WTC11 (cell line): ENCODE measurements around the gene PFDN5. TPM values are rescaled to one million over a fixed set of nuclear protein-coding genes. Genes with fewer than 3 reads are reported as not detected.

Source experiments
- ATAC-seq: fragments of 200-7000 bp; cut with Tn5 transposase; 2 replicates; pipeline ENCODE4 v1.10.0; 2021; ENCODE audit warnings: mild to moderate bottlenecking, moderate library complexity
- CTCF ChIA-PET: fragments of 300-600 bp; sonication (Branson Sonifier 250); formaldehyde crosslinking; loops from one replicate; lab custom pipeline; 2021; ENCODE audit warnings: antibody characterized with exemption; lab: Charles Lee
- POLR2A ChIA-PET: fragments of 350-600 bp; sonication (Branson Sonifier 250); formaldehyde crosslinking; loops from one replicate; lab custom pipeline; 2021; ENCODE audit warnings: antibody characterized with exemption; lab: Charles Lee
- DNase-seq: peaks from one replicate; pipeline ENCODE4 v3.0.0; 2021; ENCODE audit warnings: low spot score
- H3K27ac Mint-ChIP-seq: 2 replicates; pipeline ENCODE4 v1.8.0; 2021; ENCODE audit warnings: mixed read lengths
- H3K27me3 Mint-ChIP-seq: 2 replicates; pipeline ENCODE4 v1.8.0; 2021; ENCODE audit warnings: low read depth, mild to moderate bottlenecking, moderate library complexity, mixed read lengths
- H3K36me3 Mint-ChIP-seq: 2 replicates; pipeline ENCODE4 v1.8.0; 2021; ENCODE audit warnings: mixed read lengths
- H3K4me1 Mint-ChIP-seq: 2 replicates; pipeline ENCODE4 v1.8.0; 2022; ENCODE audit warnings: mixed read lengths
- H3K4me3 Mint-ChIP-seq: 2 replicates; pipeline ENCODE4 v1.8.0; 2021; ENCODE audit warnings: mild to moderate bottlenecking, moderate library complexity, mixed read lengths
- H3K9me3 Mint-ChIP-seq: 2 replicates; pipeline ENCODE4 v1.8.0; 2021; ENCODE audit warnings: mixed read lengths
- CREM ChIP-seq: sonication (generic); formaldehyde crosslinking; IDR thresholded peaks from 2 replicates; pipeline ENCODE4 v1.8.1; 2022; ENCODE audit warnings: mild to moderate bottlenecking, missing genetic modification reagents, moderate library complexity
- EMX1 ChIP-seq: fragments of 250-450 bp; sonication (Bioruptor Pico); IDR thresholded peaks from 2 replicates; pipeline ENCODE4 v1.8.0; 2021; ENCODE audit warnings: mild to moderate bottlenecking
- GABPB1 ChIP-seq: sonication (generic); formaldehyde crosslinking; IDR thresholded peaks from 2 replicates; pipeline ENCODE4 v1.8.1; 2023; ENCODE audit warnings: mild to moderate bottlenecking, missing genetic modification reagents
- GTF2I ChIP-seq: fragments of 250-450 bp; sonication (Bioruptor Pico); conservative IDR thresholded peaks from 2 replicates; pipeline ENCODE4 v1.4.0; 2021; ENCODE audit warnings: mild to moderate bottlenecking
- JAZF1 ChIP-seq: fragments of 250-450 bp; sonication (Bioruptor Pico); IDR thresholded peaks from 2 replicates; pipeline ENCODE4 v1.9.0; 2021; ENCODE audit warnings: moderate library complexity, mild to moderate bottlenecking, inconsistent platforms
- JUN ChIP-seq: sonication (generic); formaldehyde crosslinking; IDR thresholded peaks from 2 replicates; pipeline ENCODE4 v1.8.0; 2023; ENCODE audit warnings: mild to moderate bottlenecking, missing genetic modification reagents
- KAT7 ChIP-seq: sonication (generic); formaldehyde crosslinking; IDR thresholded peaks from 2 replicates; pipeline ENCODE4 v1.8.1; 2023; ENCODE audit warnings: missing genetic modification reagents, mild to moderate bottlenecking, borderline replicate concordance
- MXD4 ChIP-seq: fragments of 250-450 bp; sonication (Bioruptor Pico); IDR thresholded peaks from 2 replicates; pipeline ENCODE4 v1.8.0; 2021; ENCODE audit warnings: mild to moderate bottlenecking, moderate library complexity, borderline replicate concordance
- NFE2L1 ChIP-seq: sonication (generic); formaldehyde crosslinking; IDR thresholded peaks from 2 replicates; pipeline ENCODE4 v1.8.1; 2023; ENCODE audit warnings: missing genetic modification reagents
- NFYB ChIP-seq: sonication (generic); formaldehyde crosslinking; conservative IDR thresholded peaks from 2 replicates; pipeline ENCODE4 v1.8.0; 2022; ENCODE audit warnings: low read depth, missing genetic modification reagents
- SOX15 ChIP-seq: fragments of 250-450 bp; sonication (Bioruptor Pico); IDR thresholded peaks from 2 replicates; pipeline ENCODE4 v1.9.0; 2021; ENCODE audit warnings: mild to moderate bottlenecking
- TCF7 ChIP-seq: sonication (generic); formaldehyde crosslinking; IDR thresholded peaks from 2 replicates; pipeline ENCODE4 v1.8.0; 2022; ENCODE audit warnings: mild to moderate bottlenecking, low read depth, missing genetic modification reagents, moderate library complexity
- total RNA-seq: library from RNA; stranded (reverse); gene quantifications from 3 replicates; pipeline ENCODE4 v1.2.3, GENCODE V29; 2021
- TF ChIP-seq, protein P1 (sequence below): fragments of 250-450 bp; sonication (Bioruptor Pico); IDR thresholded peaks from 2 replicates; pipeline ENCODE4 v1.9.0; 2021; ENCODE audit warnings: mild to moderate bottlenecking, borderline replicate concordance
- TF ChIP-seq, protein P2 (sequence below): sonication (generic); formaldehyde crosslinking; IDR thresholded peaks from 2 replicates; pipeline ENCODE4 v1.8.1; 2023; ENCODE audit warnings: mild to moderate bottlenecking, missing genetic modification reagents, moderate library complexity
- TF ChIP-seq, protein P3 (sequence below): sonication (generic); formaldehyde crosslinking; IDR thresholded peaks from 2 replicates; pipeline ENCODE4 v1.8.0; 2022; ENCODE audit warnings: mild to moderate bottlenecking, missing genetic modification reagents
- TF ChIP-seq, protein P4 (sequence below): fragments of 250-450 bp; sonication (Bioruptor Pico); IDR thresholded peaks from 2 replicates; pipeline ENCODE4 v1.8.0; 2021; ENCODE audit warnings: mild to moderate bottlenecking
- TF ChIP-seq, protein P5 (sequence below): sonication (generic); formaldehyde crosslinking; IDR thresholded peaks from 2 replicates; pipeline ENCODE4 v1.8.0; 2023; ENCODE audit warnings: missing genetic modification reagents

PFDN5 gene
- total RNA-seq, 1 experiment from 2014 or later, result 263 TPM

DNA sequence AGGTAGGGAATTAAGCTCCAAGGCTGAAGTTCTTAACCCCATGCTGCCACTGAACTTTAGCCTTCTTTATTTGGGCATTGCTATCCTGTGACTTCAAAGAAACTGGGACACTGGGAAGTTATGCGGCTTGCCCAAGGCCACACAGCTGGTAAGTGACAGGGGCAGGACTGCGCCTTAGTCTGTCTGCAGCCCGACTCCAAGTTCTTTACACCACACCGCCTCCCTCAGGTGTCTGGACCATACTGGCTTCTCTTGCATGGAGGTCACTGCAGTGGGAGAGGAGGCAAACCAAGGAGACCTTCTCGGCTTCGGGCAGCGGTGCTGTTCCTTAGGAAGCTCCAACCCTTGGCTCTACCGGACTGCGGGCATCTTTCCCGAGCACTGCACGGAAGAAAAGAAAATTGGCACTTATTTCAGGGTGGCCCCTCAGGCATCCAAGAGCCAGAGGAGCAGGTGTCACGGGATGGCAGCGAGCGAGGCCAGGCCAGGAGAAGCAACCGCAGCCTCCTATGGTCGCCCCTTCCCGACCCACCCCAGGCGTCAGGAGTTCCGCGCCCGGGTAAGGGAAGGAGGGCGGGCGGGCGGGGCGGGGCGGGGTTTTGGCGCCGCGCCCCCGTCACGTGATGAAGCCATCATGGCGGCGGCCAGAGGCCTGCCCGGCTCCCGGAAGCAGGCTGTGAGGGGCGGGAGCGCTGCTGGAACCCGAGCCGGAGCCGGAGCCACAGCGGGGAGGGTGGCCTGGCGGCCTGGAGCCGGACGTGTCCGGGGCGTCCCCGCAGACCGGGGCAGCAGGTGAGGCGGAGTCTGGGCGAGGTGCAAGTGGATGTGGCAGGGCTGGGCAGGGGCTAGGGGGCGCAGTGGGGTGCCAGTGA lies 43.6 kb upstream of the PFDN5 start (continued):
- TF ChIP-seq, protein P1, sequence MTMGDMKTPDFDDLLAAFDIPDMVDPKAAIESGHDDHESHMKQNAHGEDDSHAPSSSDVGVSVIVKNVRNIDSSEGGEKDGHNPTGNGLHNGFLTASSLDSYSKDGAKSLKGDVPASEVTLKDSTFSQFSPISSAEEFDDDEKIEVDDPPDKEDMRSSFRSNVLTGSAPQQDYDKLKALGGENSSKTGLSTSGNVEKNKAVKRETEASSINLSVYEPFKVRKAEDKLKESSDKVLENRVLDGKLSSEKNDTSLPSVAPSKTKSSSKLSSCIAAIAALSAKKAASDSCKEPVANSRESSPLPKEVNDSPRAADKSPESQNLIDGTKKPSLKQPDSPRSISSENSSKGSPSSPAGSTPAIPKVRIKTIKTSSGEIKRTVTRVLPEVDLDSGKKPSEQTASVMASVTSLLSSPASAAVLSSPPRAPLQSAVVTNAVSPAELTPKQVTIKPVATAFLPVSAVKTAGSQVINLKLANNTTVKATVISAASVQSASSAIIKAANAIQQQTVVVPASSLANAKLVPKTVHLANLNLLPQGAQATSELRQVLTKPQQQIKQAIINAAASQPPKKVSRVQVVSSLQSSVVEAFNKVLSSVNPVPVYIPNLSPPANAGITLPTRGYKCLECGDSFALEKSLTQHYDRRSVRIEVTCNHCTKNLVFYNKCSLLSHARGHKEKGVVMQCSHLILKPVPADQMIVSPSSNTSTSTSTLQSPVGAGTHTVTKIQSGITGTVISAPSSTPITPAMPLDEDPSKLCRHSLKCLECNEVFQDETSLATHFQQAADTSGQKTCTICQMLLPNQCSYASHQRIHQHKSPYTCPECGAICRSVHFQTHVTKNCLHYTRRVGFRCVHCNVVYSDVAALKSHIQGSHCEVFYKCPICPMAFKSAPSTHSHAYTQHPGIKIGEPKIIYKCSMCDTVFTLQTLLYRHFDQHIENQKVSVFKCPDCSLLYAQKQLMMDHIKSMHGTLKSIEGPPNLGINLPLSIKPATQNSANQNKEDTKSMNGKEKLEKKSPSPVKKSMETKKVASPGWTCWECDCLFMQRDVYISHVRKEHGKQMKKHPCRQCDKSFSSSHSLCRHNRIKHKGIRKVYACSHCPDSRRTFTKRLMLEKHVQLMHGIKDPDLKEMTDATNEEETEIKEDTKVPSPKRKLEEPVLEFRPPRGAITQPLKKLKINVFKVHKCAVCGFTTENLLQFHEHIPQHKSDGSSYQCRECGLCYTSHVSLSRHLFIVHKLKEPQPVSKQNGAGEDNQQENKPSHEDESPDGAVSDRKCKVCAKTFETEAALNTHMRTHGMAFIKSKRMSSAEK (CRISPR knock-in tag), result no peak
- no peak for TF ChIP-seq EMX1 (CRISPR knock-in tag)
- TF ChIP-seq GTF2I (CRISPR knock-in tag), result no peak
- TF ChIP-seq, protein P2, sequence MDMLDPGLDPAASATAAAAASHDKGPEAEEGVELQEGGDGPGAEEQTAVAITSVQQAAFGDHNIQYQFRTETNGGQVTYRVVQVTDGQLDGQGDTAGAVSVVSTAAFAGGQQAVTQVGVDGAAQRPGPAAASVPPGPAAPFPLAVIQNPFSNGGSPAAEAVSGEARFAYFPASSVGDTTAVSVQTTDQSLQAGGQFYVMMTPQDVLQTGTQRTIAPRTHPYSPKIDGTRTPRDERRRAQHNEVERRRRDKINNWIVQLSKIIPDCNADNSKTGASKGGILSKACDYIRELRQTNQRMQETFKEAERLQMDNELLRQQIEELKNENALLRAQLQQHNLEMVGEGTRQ (CRISPR knock-in tag), result peak; percentile 95
- TF ChIP-seq, protein P3, sequence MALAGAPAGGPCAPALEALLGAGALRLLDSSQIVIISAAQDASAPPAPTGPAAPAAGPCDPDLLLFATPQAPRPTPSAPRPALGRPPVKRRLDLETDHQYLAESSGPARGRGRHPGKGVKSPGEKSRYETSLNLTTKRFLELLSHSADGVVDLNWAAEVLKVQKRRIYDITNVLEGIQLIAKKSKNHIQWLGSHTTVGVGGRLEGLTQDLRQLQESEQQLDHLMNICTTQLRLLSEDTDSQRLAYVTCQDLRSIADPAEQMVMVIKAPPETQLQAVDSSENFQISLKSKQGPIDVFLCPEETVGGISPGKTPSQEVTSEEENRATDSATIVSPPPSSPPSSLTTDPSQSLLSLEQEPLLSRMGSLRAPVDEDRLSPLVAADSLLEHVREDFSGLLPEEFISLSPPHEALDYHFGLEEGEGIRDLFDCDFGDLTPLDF, result 0 out of 2 replicates have a peak, but pooled peaks have one; percentile 49
- TF ChIP-seq CREM (CRISPR knock-in tag), result 0 out of 2 replicates have a peak, but pooled peaks have one; percentile 28
- TF ChIP-seq SOX15 (CRISPR knock-in tag), result no peak
- TF ChIP-seq TCF7 (CRISPR knock-in tag), result no peak
- TF ChIP-seq, protein P4, sequence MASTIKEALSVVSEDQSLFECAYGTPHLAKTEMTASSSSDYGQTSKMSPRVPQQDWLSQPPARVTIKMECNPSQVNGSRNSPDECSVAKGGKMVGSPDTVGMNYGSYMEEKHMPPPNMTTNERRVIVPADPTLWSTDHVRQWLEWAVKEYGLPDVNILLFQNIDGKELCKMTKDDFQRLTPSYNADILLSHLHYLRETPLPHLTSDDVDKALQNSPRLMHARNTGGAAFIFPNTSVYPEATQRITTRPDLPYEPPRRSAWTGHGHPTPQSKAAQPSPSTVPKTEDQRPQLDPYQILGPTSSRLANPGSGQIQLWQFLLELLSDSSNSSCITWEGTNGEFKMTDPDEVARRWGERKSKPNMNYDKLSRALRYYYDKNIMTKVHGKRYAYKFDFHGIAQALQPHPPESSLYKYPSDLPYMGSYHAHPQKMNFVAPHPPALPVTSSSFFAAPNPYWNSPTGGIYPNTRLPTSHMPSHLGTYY (CRISPR knock-in tag), result no peak
- 0 out of 2 replicates have a peak, but pooled peaks have one; percentile 12 for TF ChIP-seq KAT7 (CRISPR knock-in tag)
- no peak for TF ChIP-seq JAZF1 (CRISPR knock-in tag)
- TF ChIP-seq JUN (CRISPR knock-in tag), result no peak
- no peak for TF ChIP-seq NFE2L1 (CRISPR knock-in tag)

DNA sequence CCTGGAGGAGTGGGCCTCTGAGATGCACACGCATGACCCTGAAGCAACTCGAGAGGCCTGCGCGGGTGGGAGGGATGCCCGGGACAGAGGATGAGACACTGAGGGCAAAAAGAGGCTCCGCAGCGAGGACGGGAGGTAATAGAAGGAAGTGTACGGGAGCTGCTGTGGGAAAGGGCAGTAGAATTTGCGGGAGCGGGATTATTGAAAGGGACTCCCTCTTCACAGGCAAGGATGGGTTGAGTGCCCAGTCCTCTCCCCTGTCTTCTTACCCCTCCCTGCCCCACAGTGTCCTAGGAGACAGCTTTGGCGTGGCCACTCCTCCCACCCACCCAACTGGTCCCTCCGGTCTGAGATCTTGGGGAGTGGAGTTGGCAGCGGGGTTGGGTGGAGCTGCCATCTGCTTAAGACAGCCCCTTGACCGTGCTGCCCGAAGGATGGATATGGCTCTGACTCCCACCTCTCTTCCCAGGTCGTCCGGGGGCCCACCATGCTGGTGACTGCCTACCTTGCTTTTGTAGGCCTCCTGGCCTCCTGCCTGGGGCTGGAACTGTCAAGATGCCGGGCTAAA lies 42.9 kb upstream of the PFDN5 start:
- H3K27ac Mint-ChIP-seq, result no peak overlapping the region

More for the DNA sequence above, 42.9 kb upstream of the PFDN5 start:
- H3K9me3 Mint-ChIP-seq, result no peaks in the 10 kb centered on the region
- DNase-seq (no peak), ATAC-seq (peak; percentile 3; the same call in 1 of the 2 replicates)
- TF ChIP-seq NFYB, result no peak
- TF ChIP-seq GABPB1 (CRISPR knock-in tag), result no peak
- TF ChIP-seq, protein P3, result 0 out of 2 replicates have a peak, but pooled peaks have one; percentile 8
- no peak for TF ChIP-seq MXD4 (CRISPR knock-in tag)
- TF ChIP-seq, protein P5, sequence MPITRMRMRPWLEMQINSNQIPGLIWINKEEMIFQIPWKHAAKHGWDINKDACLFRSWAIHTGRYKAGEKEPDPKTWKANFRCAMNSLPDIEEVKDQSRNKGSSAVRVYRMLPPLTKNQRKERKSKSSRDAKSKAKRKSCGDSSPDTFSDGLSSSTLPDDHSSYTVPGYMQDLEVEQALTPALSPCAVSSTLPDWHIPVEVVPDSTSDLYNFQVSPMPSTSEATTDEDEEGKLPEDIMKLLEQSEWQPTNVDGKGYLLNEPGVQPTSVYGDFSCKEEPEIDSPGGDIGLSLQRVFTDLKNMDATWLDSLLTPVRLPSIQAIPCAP, result no peak
- H3K4me3 Mint-ChIP-seq, result peak overlapping the region; percentile 93
- POLR2A ChIA-PET, result interaction anchor here (1.2 kb wide), 1 partner anchor 39 kb away, joined by 3 read pairs; no protein-coding TSS in a partner anchor
- CTCF ChIA-PET, result interaction anchor here (0.6 to 12.6 kb wide), 8 partner anchors 11 to 69 kb away, joined by 3 to 188 read pairs (median 7); partner anchors contain the start of genes AAAS and ESPL1
- no peaks in the 10 kb centered on the region for H3K27me3 Mint-ChIP-seq
- peaks cover 4% of the 10 kb centered on the region; the same call in 1 of the 2 replicates for H3K36me3 Mint-ChIP-seq
- peaks cover 20% of the 10 kb centered on the region for H3K4me1 Mint-ChIP-seq
